ENCODE measurements around the gene ARFGAP1. TPM values are rescaled to one million over a fixed set of nuclear protein-coding genes. Genes with fewer than 3 reads are reported as not detected.

Gene ARFGAP1
- total RNA-seq, 1 experiment from 2014 or later: 61.8 TPM

- no peak for DNase-seq (ENCODE audit: low read depth)
Observed at GRCh38 chr20:63259734-63260460, 12.7 kb upstream of the ARFGAP1 start.

- no peak for DNase-seq (ENCODE audit: low read depth)
Observed at GRCh38 chr20:63260521-63260920, 12.1 kb upstream of the ARFGAP1 start.

GRCh38 chr20:63261060-63261794, 11.4 kb upstream of the ARFGAP1 start:
- DNase-seq (ENCODE audit: low read depth): no peak

DNA sequence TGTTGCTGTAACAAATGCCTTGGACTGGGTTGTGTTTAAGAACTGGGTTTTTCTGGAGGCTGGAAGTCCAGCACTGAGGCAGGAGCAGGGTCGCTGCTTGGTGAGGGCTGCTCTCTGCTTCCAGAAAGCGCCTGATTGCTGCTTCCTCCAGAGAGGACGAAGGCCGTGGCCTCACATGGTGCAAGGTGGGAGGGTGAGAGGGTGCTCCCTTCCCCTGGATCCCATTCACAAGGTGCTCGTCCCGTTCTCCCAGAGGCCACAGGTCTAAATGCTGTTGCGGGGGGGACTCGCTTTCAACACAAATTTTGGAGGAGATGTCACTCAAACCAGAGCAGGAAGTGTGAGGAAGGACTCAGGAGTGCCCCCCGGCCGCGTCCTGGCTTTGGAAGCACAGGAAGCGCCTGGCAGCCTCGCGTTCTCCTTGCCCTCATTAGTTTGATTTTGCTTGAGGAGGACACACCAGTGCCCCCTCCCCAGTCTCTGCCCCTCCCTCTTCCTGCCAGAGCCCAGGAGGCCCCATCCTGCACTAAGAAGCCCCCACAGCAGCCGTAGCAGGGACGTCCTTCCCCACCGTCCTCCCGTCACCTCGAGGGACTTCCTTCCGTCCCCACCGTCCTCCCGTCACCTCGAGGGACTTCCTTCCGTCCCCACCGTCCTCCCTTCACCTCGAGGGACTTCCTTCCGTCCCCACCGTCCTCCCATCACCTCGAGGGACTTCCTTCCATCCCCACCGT, 10.7 kb upstream of the ARFGAP1 start:
- no peak for DNase-seq (ENCODE audit: low read depth)

GRCh38 chr20:63262836-63263235, 9.8 kb upstream of the ARFGAP1 start:
- no peak for DNase-seq (ENCODE audit: low read depth)

GRCh38 chr20:63264000-63264399, 8.6 kb upstream of the ARFGAP1 start:
- no peak for DNase-seq (ENCODE audit: low read depth)

DNA sequence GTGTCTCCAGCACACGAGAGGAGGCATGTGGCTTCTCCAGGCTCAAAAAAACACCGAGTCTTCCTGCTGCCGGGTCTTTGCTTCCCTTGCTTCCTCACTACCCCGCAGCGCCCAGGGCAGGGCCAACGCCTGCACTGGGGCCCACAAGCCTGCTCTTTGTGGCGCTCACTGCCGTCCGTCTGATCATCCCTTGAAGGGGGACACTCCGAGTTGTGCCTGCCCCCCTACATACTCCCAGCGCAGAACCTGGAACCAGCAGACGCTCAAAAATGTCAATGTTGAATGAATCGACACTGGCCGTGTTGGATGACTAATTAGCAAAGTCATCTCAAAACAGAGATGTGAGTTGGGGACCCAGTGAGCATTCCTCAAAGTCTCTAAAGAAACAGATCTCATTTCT, 8.1 kb upstream of the ARFGAP1 start:
- DNase-seq (ENCODE audit: low read depth): no peak

DNA sequence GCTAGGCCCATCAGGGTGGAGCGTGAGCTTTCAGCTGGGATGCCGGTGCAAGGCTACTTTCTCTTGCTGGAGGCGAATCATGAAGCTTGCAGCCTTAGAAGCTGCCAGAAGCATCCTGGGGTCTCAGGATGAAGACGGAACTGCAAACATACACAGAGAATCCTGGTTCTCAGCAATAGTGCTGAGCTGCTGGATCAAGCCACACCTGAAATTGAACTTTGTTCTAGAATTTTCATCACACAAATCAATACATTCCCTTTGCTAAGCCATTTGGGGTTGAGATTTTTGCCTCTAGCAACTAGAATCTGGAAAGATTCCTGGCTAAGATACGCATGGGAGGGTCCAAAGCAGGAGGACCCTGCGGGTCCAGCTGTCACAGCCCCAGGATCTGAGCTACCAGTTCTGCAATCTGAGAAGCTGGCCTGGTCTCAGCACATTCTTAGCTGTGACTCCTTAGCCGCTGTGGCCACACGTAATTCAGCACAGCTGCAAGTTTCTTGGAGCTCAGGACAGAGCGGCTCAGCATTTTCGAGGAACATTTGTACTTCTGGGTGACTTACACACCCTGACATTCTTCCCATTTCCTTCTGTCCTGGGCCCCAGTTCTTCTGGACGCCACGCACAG, 6.6 kb upstream of the ARFGAP1 start:
- DNase-seq (ENCODE audit: low read depth): peak; percentile 82

GRCh38 chr20:63267691-63268090, 4.9 kb upstream of the ARFGAP1 start:
- no peak for DNase-seq (ENCODE audit: low read depth)

GRCh38 chr20:63268256-63268655, 4.4 kb upstream of the ARFGAP1 start:
- DNase-seq (ENCODE audit: low read depth): no peak

- no peak for DNase-seq (ENCODE audit: low read depth)
Observed at GRCh38 chr20:63268671-63269439, 3.8 kb upstream of the ARFGAP1 start.

- no peak for DNase-seq (ENCODE audit: low read depth)
Observed at GRCh38 chr20:63269724-63270123, 2.9 kb upstream of the ARFGAP1 start.

DNA sequence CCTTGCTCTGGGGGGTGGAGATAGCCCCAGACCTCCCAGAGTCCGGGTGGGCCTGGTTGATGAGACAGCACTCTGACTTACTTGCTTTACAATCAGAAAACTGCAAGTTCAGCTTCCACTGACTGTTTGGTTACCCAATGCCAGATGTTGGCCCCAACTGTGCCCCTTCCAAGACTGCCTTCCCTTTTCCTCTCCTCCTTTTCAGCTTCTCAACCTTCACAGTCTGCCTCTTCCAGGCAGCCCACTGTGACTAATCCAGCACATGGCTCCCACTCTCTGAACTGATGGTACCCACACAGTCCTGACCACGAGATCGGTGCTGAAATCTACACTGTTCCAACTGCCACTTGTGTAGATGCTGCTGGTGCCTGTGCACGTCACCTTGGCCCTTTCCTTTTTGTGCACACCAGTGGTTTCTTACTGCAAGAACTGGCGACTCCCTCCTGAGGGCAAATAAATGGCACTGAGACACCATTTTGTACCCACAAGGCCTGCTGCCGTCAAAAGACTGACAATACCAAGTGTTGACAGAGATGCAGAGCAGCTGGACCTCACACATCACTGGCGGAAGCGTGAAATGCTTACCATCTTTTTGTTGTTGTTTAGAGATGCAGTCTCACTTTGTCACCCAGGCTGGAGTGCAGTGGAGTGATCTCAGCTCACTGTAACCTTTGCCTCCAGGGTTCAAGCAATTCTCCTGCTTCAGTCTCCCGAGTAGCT, 1.8 kb upstream of the ARFGAP1 start:
- no peak for DNase-seq (ENCODE audit: low read depth)

- DNase-seq (ENCODE audit: low read depth): no peak
Observed at GRCh38 chr20:63273059-63273579, 506 bp downstream of the ARFGAP1 start.

GRCh38 chr20:63273635-63274380, 1.2 kb downstream of the ARFGAP1 start:
- DNase-seq (ENCODE audit: low read depth): peak; percentile 73

DNA sequence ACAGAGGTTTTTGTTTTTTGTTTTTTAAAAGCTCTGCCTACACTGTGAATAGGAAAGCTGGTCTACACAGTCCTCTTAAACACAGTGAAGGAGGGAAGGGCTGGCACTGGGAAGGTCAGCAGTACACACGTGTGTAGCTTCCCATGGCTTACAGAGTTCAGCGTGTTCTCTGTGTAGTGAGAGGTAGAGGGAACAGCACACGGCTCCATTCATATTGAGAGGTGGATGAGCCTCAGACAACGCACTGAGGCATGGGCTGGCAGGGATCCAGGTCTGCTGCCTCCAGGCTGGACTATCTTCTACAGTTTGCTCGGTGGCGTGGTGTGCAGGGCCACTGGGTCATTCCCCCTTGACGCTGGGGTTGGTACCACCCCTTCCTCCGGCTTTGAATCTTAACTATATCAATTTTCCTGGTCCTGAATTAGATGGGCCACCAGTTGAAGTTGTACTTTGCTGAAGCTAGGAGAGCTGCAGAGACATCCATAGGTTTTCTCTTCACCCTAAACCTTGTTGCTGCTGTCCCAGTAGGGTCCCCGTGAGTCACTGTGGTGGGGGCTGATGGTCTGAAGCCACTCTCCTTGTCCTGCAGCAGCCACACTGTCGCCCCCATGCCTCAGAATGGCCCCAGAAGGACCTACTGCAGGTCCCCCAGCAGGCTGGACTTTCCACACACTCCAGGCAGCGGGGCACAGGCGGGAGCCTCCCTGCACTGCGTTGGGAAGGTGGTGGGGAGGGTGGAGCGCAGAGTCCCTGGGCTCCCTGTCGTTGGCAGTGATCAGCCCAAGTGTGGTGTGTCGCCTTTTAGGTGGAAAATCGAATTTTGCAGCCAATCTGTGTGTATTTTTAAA, 2.0 kb downstream of the ARFGAP1 start:
- no peak for DNase-seq (ENCODE audit: low read depth)

- no peak for DNase-seq (ENCODE audit: low read depth)
Observed at GRCh38 chr20:63275825-63276224, 3.2 kb downstream of the ARFGAP1 start.

DNA sequence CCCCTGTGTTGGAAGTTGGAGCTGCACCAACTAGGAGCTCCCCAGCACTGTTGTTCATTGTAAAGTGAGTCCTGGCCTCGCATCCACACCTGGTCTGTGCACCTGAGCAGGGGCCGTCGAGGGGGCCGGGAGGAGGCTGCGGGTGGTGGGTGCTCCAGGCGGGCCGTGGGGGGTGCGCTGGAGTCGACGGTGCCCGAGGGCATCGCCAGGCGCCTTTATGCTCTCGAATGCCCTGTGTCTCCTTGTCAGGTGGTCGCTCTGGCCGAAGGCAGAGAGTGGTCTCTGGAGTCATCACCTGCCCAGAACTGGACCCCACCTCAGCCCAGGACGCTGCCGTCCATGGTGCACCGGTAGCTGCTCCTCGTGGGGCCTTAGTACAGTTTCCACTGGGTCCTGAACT, 4.3 kb downstream of the ARFGAP1 start:
- DNase-seq (ENCODE audit: low read depth): no peak

Data from LHCN-M2 (cell line).